Fibroblast of lung (primary cell): Measurements from ENCODE around the gene UGT2A2. TPM values are rescaled to one million over a fixed set of nuclear protein-coding genes. Genes with fewer than 3 reads are reported as not detected.

Experiments used
- DNase-seq, 2 donors: peaks; one replicate each; pipeline versions ENCODE4 v3.0.0 to v3.0.0-alpha.2; 2010; ENCODE audit warnings: low read depth in 2 of 2
- H2AFZ ChIP-seq: 2 replicates; pipeline ENCODE4 v1.5.1; 2012; ENCODE audit warnings: low read length, control low read depth, inconsistent platforms
- H3K27ac ChIP-seq: 2 replicates; pipeline ENCODE4 v1.5.1; 2011; ENCODE audit warnings: low read length, control low read depth; ENCODE audit not compliant: insufficient read depth
- H3K27me3 ChIP-seq: 2 replicates; pipeline ENCODE4 v1.5.1; 2011; ENCODE audit warnings: mild to moderate bottlenecking, low read length; ENCODE audit not compliant: control insufficient read depth, insufficient read depth
- H3K36me3 ChIP-seq: 2 replicates; pipeline ENCODE4 v1.5.1; 2011; ENCODE audit warnings: low read length; ENCODE audit not compliant: control insufficient read depth, insufficient read depth
- H3K4me1 ChIP-seq: 2 replicates; pipeline ENCODE4 v1.5.1; 2011; ENCODE audit warnings: low read length; ENCODE audit not compliant: control insufficient read depth, insufficient read depth; ENCODE audit errors: extremely low read depth
- H3K4me2 ChIP-seq: 2 replicates; pipeline ENCODE4 v1.5.1; 2011; ENCODE audit warnings: low read length, control low read depth; ENCODE audit not compliant: insufficient read depth; ENCODE audit errors: extremely low read depth
- H3K4me3 ChIP-seq, 4 experiments: fragments of 200-600 bp in 1 of 4; sonication (generic) in 1 of 4; replicated peaks in 1 of 4; 2 replicates each; pipeline ENCODE4 v1.5.1; 2011 to 2016; ENCODE audit warnings: low read length in 4 of 4, low read depth in 3 of 4, mild to moderate bottlenecking in 3 of 4, control low read depth in 2 of 4, inconsistent platforms in 1 of 4, mixed read lengths in 1 of 4; ENCODE audit not compliant: insufficient read depth in 1 of 4; ENCODE audit errors: control extremely low read depth in 1 of 4
- H3K79me2 ChIP-seq: 2 replicates; pipeline ENCODE4 v1.5.1; 2012; ENCODE audit warnings: mild to moderate bottlenecking, low read length, inconsistent platforms; ENCODE audit not compliant: control insufficient read depth, insufficient read depth
- H3K9ac ChIP-seq: 2 replicates; pipeline ENCODE4 v1.5.1; 2011; ENCODE audit warnings: mild to moderate bottlenecking, low read length, control low read depth; ENCODE audit not compliant: insufficient read depth
- H3K9me3 ChIP-seq: 2 replicates; pipeline ENCODE4 v1.5.1; 2012; ENCODE audit warnings: low read depth, low read length; ENCODE audit not compliant: control insufficient read depth, insufficient read depth
- H4K20me1 ChIP-seq: 2 replicates; pipeline ENCODE4 v1.5.1; 2011; ENCODE audit warnings: low read length; ENCODE audit not compliant: control insufficient read depth, insufficient read depth; ENCODE audit errors: extremely low read depth
- CTCF ChIP-seq, 2 donors: IDR thresholded peaks in 1 of 2; conservative IDR thresholded peaks in 1 of 2; 1 replicate in 1 of 2; 2 replicates in 1 of 2; pipeline ENCODE4 v1.5.1; 2011 to 2012; ENCODE audit warnings: low read length in 2 of 2, control low read depth in 1 of 2, inconsistent platforms in 1 of 2, low read depth in 1 of 2, mild to moderate bottlenecking in 1 of 2
- EZH2 ChIP-seq: IDR thresholded peaks from 2 replicates; pipeline ENCODE4 v1.5.1; 2012; ENCODE audit warnings: low read length, control low read depth, mild to moderate bottlenecking; ENCODE audit errors: missing control alignments
- polyA plus RNA-seq, 2 donors: library from polyadenylated mRNA; depleted of rRNA in 1 of 2; stranded (reverse) in 1 of 2; unstranded in 1 of 2; fragments of >200 nt; gene quantifications; 2 replicates each; pipeline ENCODE4 v1.2.1, GENCODE V29; 2011 to 2012; ENCODE audit warnings: missing spikeins in 1 of 2
- total RNA-seq: library from RNA; depleted of rRNA; stranded (reverse); fragments of >200 nt; gene quantifications from 2 replicates; pipeline ENCODE4 v1.2.1, GENCODE V29; 2014

UGT2A2 gene
- total and polyA plus RNA-seq, 2 donors (not counting 1 experiment from before 2014, with no cell fraction given) = not detected

GRCh38 chr4:69576251-69576877 lies 63.1 kb downstream of the UGT2A2 start:
- H3K36me3 ChIP-seq = no peaks in the 10 kb centered on the region
- H4K20me1 ChIP-seq = no peaks in the 10 kb centered on the region
- no peak overlapping the region for H3K9ac ChIP-seq
- TF ChIP-seq CTCF (conservative IDR thresholded peaks at IDR 0.05 in 1 of 2, IDR thresholded peaks at IDR 0.05 in 1 of 2; ENCODE audit: low read depth in 1 of 2, low read length in 2 of 2) = no peak
- TF ChIP-seq EZH2 = no peak
- H3K79me2 ChIP-seq = no peaks in the 10 kb centered on the region
- no peaks in the 10 kb centered on the region for H3K4me1 ChIP-seq
- H3K4me3 ChIP-seq = no peak overlapping the region
- DNase-seq = no peak
- H3K27ac ChIP-seq = no peak overlapping the region
- H3K4me2 ChIP-seq = no peak overlapping the region
- no peaks in the 10 kb centered on the region for H3K9me3 ChIP-seq
- H3K27me3 ChIP-seq = no peaks in the 10 kb centered on the region
- H2AFZ ChIP-seq = no peak overlapping the region

- no peaks in the 10 kb centered on the region for H3K36me3 ChIP-seq
- H3K27ac ChIP-seq = no peak overlapping the region
- H3K4me3 ChIP-seq = no peak overlapping the region
- H3K4me2 ChIP-seq = no peak overlapping the region
- H3K9ac ChIP-seq = no peak overlapping the region
- no peak overlapping the region for H2AFZ ChIP-seq
- H3K9me3 ChIP-seq = no peaks in the 10 kb centered on the region
- H3K27me3 ChIP-seq = no peaks in the 10 kb centered on the region
- peak in 1 of 2 donors; percentile 10 for DNase-seq
- H3K79me2 ChIP-seq = no peaks in the 10 kb centered on the region
- H3K4me1 ChIP-seq = no peaks in the 10 kb centered on the region
- TF ChIP-seq EZH2 (no peak), CTCF (conservative IDR thresholded peaks at IDR 0.05 in 1 of 2, IDR thresholded peaks at IDR 0.05 in 1 of 2; ENCODE audit: low read depth in 1 of 2, low read length in 2 of 2) (no peak)
- no peaks in the 10 kb centered on the region for H4K20me1 ChIP-seq
Observed at GRCh38 chr4:69568787-69569186, 70.7 kb downstream of the UGT2A2 start.

GRCh38 chr4:69563424-69563823 lies 76.0 kb downstream of the UGT2A2 start:
- no peaks in the 10 kb centered on the region for H3K79me2 ChIP-seq
- no peaks in the 10 kb centered on the region for H3K4me1 ChIP-seq
- no peaks in the 10 kb centered on the region for H3K9me3 ChIP-seq
- no peaks in the 10 kb centered on the region for H4K20me1 ChIP-seq
- DNase-seq = no peak
- TF ChIP-seq EZH2 (no peak), CTCF (conservative IDR thresholded peaks at IDR 0.05 in 1 of 2, IDR thresholded peaks at IDR 0.05 in 1 of 2; ENCODE audit: low read depth in 1 of 2, low read length in 2 of 2) (no peak)
- H3K9ac ChIP-seq = no peak overlapping the region
- H3K4me2 ChIP-seq = no peak overlapping the region
- no peak overlapping the region for H3K27ac ChIP-seq
- H3K36me3 ChIP-seq = no peaks in the 10 kb centered on the region
- no peak overlapping the region for H3K4me3 ChIP-seq
- H3K27me3 ChIP-seq = no peaks in the 10 kb centered on the region
- no peak overlapping the region for H2AFZ ChIP-seq
